ENCODE results near the gene MAPT. TPM values are rescaled to one million over a fixed set of nuclear protein-coding genes. Genes with fewer than 3 reads are reported as not detected.

MAPT gene
- total RNA-seq, 1 experiment from 2014 or later: 1.6 TPM

- BruUV-seq (replicated peaks): no TSS peak
- intact Hi-C loops (cut with micrococcal nuclease; ENCODE audit: unreplicated experiment): no loop called here
- CTCF ChIA-PET: interaction anchor here (0.6 kb wide), 1 partner anchor 265 kb away, joined by 9 read pairs; no protein-coding TSS in a partner anchor
Observed at GRCh38 chr17:45942284-45942683, 47.9 kb downstream of the MAPT start.

GRCh38 chr17:45946841-45947256, 52.5 kb downstream of the MAPT start:
- TF ChIP-seq CTCF (IDR thresholded peaks at IDR 0.05; ENCODE audit: unreplicated experiment): no peak
- Mint-ChIP-seq H3K36me3 (ENCODE audit: insufficient read depth, unreplicated experiment) (no peaks in the 10 kb centered on the region), H3K4me3 (ENCODE audit: low read depth, unreplicated experiment) (no peak overlapping the region), H3K4me1 (ENCODE audit: low read depth, unreplicated experiment) (peaks cover 17% of the 10 kb centered on the region), H3K27me3 (ENCODE audit: unreplicated experiment) (peaks cover 72% of the 10 kb centered on the region), H3K9me3 (ENCODE audit: low read depth, unreplicated experiment) (no peaks in the 10 kb centered on the region), H3K27ac (ENCODE audit: unreplicated experiment) (no peak overlapping the region)
- DNase-seq: no peak
- no TSS peak for BruUV-seq (replicated peaks)
- CTCF ChIA-PET: interaction anchor here (0.6 to 1.5 kb wide), 4 partner anchors 8 to 1030 kb away, joined by 3 to 5 read pairs (median 4); no protein-coding TSS in a partner anchor
- intact Hi-C loops (cut with micrococcal nuclease; ENCODE audit: unreplicated experiment): no loop called here

More at GRCh38 chr17:45942284-45942683, 47.9 kb downstream of the MAPT start:
- Mint-ChIP-seq H3K4me3 (ENCODE audit: low read depth, unreplicated experiment) (no peak overlapping the region), H3K27me3 (ENCODE audit: unreplicated experiment) (peaks cover 89% of the 10 kb centered on the region), H3K27ac (ENCODE audit: unreplicated experiment) (no peak overlapping the region), H3K4me1 (ENCODE audit: low read depth, unreplicated experiment) (peaks cover 8% of the 10 kb centered on the region), H3K9me3 (ENCODE audit: low read depth, unreplicated experiment) (no peaks in the 10 kb centered on the region), H3K36me3 (ENCODE audit: insufficient read depth, unreplicated experiment) (no peaks in the 10 kb centered on the region)
- no peak for TF ChIP-seq CTCF (IDR thresholded peaks at IDR 0.05; ENCODE audit: unreplicated experiment)
- DNase-seq: no peak

- H3K27me3 Mint-ChIP-seq (ENCODE audit: unreplicated experiment): peaks cover 72% of the 10 kb centered on the region
- peak overlapping the region; percentile 76 for H3K27ac Mint-ChIP-seq (ENCODE audit: unreplicated experiment)
- H3K9me3 Mint-ChIP-seq (ENCODE audit: low read depth, unreplicated experiment): no peaks in the 10 kb centered on the region
- CTCF ChIA-PET: interaction anchor here (0.8 to 1.6 kb wide), 6 partner anchors 8 to 308 kb away, joined by 3 to 9 read pairs (median 4); partner anchors contain the start of genes CRHR1 and MAPT
- BruUV-seq (replicated peaks): no TSS peak
- TF ChIP-seq CTCF (IDR thresholded peaks at IDR 0.05; ENCODE audit: unreplicated experiment): no peak
- H3K4me1 Mint-ChIP-seq (ENCODE audit: low read depth, unreplicated experiment): peaks cover 17% of the 10 kb centered on the region
- no peaks in the 10 kb centered on the region for H3K36me3 Mint-ChIP-seq (ENCODE audit: insufficient read depth, unreplicated experiment)
- intact Hi-C loops (cut with micrococcal nuclease; ENCODE audit: unreplicated experiment): no loop called here
- DNase-seq: no peak
- peak overlapping the region; percentile 64 for H3K4me3 Mint-ChIP-seq (ENCODE audit: low read depth, unreplicated experiment)
Observed at GRCh38 chr17:45948498-45948880, 54.1 kb downstream of the MAPT start.

GRCh38 chr17:45948881-45949624, 54.7 kb downstream of the MAPT start:
- Mint-ChIP-seq H3K4me3 (ENCODE audit: low read depth, unreplicated experiment) (peak overlapping the region; percentile 64), H3K36me3 (ENCODE audit: insufficient read depth, unreplicated experiment) (no peaks in the 10 kb centered on the region), H3K9me3 (ENCODE audit: low read depth, unreplicated experiment) (no peaks in the 10 kb centered on the region), H3K27me3 (ENCODE audit: unreplicated experiment) (peaks cover 72% of the 10 kb centered on the region), H3K4me1 (ENCODE audit: low read depth, unreplicated experiment) (peaks cover 11% of the 10 kb centered on the region), H3K27ac (ENCODE audit: unreplicated experiment) (peak overlapping the region; percentile 76)
- DNase-seq: peak; percentile 91
- CTCF ChIA-PET: interaction anchor here (0.6 to 1.6 kb wide), 7 partner anchors 9 to 730 kb away, joined by 3 to 9 read pairs (median 4); partner anchors contain the start of genes CRHR1 and MAPT
- intact Hi-C loops (cut with micrococcal nuclease; ENCODE audit: unreplicated experiment): no loop called here
- peak; percentile 94 for TF ChIP-seq CTCF (IDR thresholded peaks at IDR 0.05; ENCODE audit: unreplicated experiment)
- BruUV-seq (replicated peaks): no TSS peak

All from Calu3 (cell line).